Activated CD8-positive, alpha-beta T cell treated with anti-CD3 and anti-CD28 coated beads for 36 hours (primary cell): ENCODE measurements around the gene BRAF. TPM values are rescaled to one million over a fixed set of nuclear protein-coding genes. Genes with fewer than 3 reads are reported as not detected.
A peak's percentile ranks its signal among the peaks of the same experiment; 100 is the strongest.

Experiments
- ATAC-seq: fragments of 200-7000 bp; cut with Tn5 transposase; one replicate; pipeline ENCODE4 v1.10.0; 2021; ENCODE audit warnings: mild to moderate bottlenecking, moderate library complexity
- CTCF ChIA-PET: fragments of 350-600 bp; sonication (Branson Sonifier 250); formaldehyde crosslinking; loops from one replicate; lab custom pipeline; 2021; ENCODE audit warnings: antibody characterized with exemption; lab: Charles Lee
- POLR2A ChIA-PET: fragments of 350-600 bp; sonication (Branson Sonifier 250); formaldehyde crosslinking; loops from one replicate; lab custom pipeline; 2021; ENCODE audit warnings: antibody characterized with exemption; lab: Charles Lee
- DNase-seq: peaks from one replicate; pipeline ENCODE4 v3.0.0-alpha.2; 2020
- H3K27ac Mint-ChIP-seq: one replicate; pipeline ENCODE4 v1.8.0; 2021; ENCODE audit warnings: mild to moderate bottlenecking, mixed read lengths
- H3K27me3 Mint-ChIP-seq: one replicate; pipeline ENCODE4 v1.8.0; 2021; ENCODE audit warnings: mixed read lengths
- H3K36me3 Mint-ChIP-seq: one replicate; pipeline ENCODE4 v1.8.0; 2021; ENCODE audit warnings: low read depth, mixed read lengths
- H3K4me1 Mint-ChIP-seq: one replicate; pipeline ENCODE4 v1.8.0; 2021; ENCODE audit warnings: low read depth, mixed read lengths
- H3K4me3 Mint-ChIP-seq: one replicate; pipeline ENCODE4 v1.8.0; 2021; ENCODE audit warnings: mild to moderate bottlenecking, moderate library complexity, mixed read lengths
- H3K9me3 Mint-ChIP-seq: one replicate; pipeline ENCODE4 v1.8.0; 2021; ENCODE audit warnings: mixed read lengths
- intact Hi-C: fragments of 100-400 bp; cut with micrococcal nuclease; formaldehyde crosslinking; loops from one replicate; pipeline ENCODE4 v1.10.0; 2022
- total RNA-seq, 2 experiments: library from RNA; stranded (reverse); gene quantifications; one replicate each; pipeline ENCODE4 v1.2.3, GENCODE V29; 2021
- TF ChIP-seq, protein P1 (sequence below): fragments of 200-600 bp; IDR thresholded peaks from one replicate; pipeline ENCODE4 v1.8.0; 2022; ENCODE audit warnings: antibody characterized with exemption, mild to moderate bottlenecking

The BRAF gene
- total RNA-seq, 2 experiments from 2014 or later, result 30.0 to 30.6 TPM

DNA sequence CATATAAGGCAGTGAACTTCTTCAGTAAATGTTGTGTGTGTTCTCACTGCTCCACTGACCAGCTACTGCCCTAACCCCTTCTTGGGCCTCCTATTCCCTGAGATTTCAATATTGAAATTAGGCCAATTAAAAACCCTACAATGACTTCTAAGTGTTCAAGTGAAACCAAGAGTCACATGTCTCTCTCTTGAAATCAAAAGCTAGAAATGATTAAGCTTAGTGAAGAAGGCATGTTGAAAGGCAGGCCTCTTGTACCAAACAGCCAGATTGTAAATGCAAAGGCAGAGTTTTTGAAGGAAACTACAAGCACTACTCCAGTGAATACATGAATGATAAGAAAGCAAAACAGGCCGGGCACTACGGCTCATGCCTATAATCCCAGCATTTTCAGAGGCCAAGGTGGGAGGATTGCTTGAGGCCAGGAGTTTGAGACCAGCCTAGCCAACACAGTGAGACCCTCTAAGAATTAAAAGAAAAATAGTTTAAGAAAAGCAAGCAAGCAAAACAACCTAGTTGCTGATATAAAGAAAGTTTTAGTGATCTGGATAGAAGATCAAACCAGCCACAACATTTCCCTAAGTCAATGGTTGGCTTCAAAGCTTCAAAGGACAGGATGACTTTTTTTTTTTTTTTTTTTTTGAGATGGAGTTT is 22.3 kb downstream of the BRAF start:
- CTCF ChIA-PET, result interaction anchor here (0.6 to 1.2 kb wide), 4 partner anchors 9 to 112 kb away, joined by 3 read pairs; partner anchors contain the start of gene MRPS33
- peaks cover 14% of the 10 kb centered on the region for H3K36me3 Mint-ChIP-seq
- peak overlapping the region; percentile 84 for H3K27ac Mint-ChIP-seq
- TF ChIP-seq, protein P1, sequence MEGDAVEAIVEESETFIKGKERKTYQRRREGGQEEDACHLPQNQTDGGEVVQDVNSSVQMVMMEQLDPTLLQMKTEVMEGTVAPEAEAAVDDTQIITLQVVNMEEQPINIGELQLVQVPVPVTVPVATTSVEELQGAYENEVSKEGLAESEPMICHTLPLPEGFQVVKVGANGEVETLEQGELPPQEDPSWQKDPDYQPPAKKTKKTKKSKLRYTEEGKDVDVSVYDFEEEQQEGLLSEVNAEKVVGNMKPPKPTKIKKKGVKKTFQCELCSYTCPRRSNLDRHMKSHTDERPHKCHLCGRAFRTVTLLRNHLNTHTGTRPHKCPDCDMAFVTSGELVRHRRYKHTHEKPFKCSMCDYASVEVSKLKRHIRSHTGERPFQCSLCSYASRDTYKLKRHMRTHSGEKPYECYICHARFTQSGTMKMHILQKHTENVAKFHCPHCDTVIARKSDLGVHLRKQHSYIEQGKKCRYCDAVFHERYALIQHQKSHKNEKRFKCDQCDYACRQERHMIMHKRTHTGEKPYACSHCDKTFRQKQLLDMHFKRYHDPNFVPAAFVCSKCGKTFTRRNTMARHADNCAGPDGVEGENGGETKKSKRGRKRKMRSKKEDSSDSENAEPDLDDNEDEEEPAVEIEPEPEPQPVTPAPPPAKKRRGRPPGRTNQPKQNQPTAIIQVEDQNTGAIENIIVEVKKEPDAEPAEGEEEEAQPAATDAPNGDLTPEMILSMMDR, result no peak
- H3K27me3 Mint-ChIP-seq, result no peaks in the 10 kb centered on the region
- POLR2A ChIA-PET, result interaction anchor here (1.2 kb wide), 1 partner anchor 21 kb away, joined by 3 read pairs; no protein-coding TSS in a partner anchor
- peaks cover 5% of the 10 kb centered on the region for H3K9me3 Mint-ChIP-seq
- DNase-seq (no peak), ATAC-seq (peak; percentile 80)
- H3K4me3 Mint-ChIP-seq, result peak overlapping the region; percentile 24
- H3K4me1 Mint-ChIP-seq, result peaks cover 57% of the 10 kb centered on the region
- intact Hi-C loops, result no loop called here

DNA sequence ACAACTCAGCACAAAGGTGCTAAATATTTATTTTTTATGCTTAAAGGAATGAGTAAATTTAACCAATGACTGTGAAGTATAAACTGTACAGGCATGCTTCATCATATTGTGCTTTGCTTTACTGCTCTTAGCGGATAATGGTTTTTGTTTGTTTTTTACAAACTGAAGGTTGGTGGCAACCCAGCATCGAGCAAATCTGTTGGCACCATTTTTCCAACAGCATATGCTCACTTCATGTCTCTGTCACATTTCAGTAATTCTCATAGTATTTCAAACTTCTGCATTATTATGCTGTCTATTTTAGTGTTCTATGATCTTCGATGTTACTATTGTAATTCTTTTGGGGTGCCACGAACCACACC is 22.8 kb downstream of the BRAF start:
- Mint-ChIP-seq H3K4me1 (peaks cover 59% of the 10 kb centered on the region), H3K27me3 (no peaks in the 10 kb centered on the region), H3K4me3 (no peak overlapping the region), H3K27ac (peak overlapping the region; percentile 84), H3K9me3 (peaks cover 5% of the 10 kb centered on the region), H3K36me3 (peaks cover 14% of the 10 kb centered on the region)
- DNase-seq, result no peak
- ChIA-PET CTCF (interaction anchor here (0.6 to 1.2 kb wide), 4 partner anchors 10 to 113 kb away, joined by 3 read pairs; partner anchors contain the start of gene MRPS33), POLR2A (no interaction called here)
- ATAC-seq, result peak; percentile 3
- intact Hi-C loops, result no loop called here
- TF ChIP-seq, protein P1, result no peak

DNA sequence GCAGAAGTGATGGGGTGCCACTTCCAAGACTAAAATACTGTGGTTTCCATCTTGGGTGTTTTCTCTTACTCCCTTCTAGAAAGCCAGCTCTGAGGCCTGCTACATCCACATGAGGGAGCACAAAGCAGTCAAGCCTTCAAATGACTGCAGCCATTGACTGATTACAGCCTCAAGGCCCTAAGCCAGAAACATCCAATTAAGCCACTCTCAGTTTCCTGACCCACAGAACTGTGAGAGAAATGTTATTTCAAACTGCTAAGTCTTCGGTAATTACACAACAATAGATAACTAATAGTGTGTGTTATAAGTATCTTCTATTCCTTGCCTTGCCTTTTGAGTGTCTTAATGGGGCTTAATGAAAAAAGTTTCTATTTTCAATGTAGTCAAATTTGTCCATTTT is 24.8 kb downstream of the BRAF start:
- Mint-ChIP-seq H3K36me3 (peaks cover 18% of the 10 kb centered on the region), H3K27me3 (no peaks in the 10 kb centered on the region), H3K27ac (no peak overlapping the region), H3K4me1 (peaks cover 67% of the 10 kb centered on the region), H3K9me3 (peaks cover 5% of the 10 kb centered on the region), H3K4me3 (no peak overlapping the region)
- TF ChIP-seq, protein P1, result no peak
- ATAC-seq, result no peak
- ChIA-PET POLR2A (interaction anchor here (0.6 kb wide), 1 partner anchor 127 kb away, joined by 3 read pairs; no protein-coding TSS in a partner anchor), CTCF (interaction anchor here (1.0 kb wide), 1 partner anchor 10 kb away, joined by 4 read pairs; no protein-coding TSS in a partner anchor)
- no peak for DNase-seq
- intact Hi-C loops, result no loop called here

- Mint-ChIP-seq H3K4me1 (peaks cover 64% of the 10 kb centered on the region), H3K9me3 (peaks cover 5% of the 10 kb centered on the region), H3K4me3 (no peak overlapping the region), H3K27ac (no peak overlapping the region), H3K27me3 (no peaks in the 10 kb centered on the region), H3K36me3 (peaks cover 16% of the 10 kb centered on the region)
- no peak for ATAC-seq
- TF ChIP-seq, protein P1, result no peak
- no peak for DNase-seq
- CTCF ChIA-PET, result interaction anchor here (0.9 to 1.0 kb wide), 2 partner anchors 18 to 112 kb away, joined by 3 to 4 read pairs; no protein-coding TSS in a partner anchor
- intact Hi-C loops, result no loop called here
- POLR2A ChIA-PET, result interaction anchor here (1.0 kb wide), 1 partner anchor 26 kb away, joined by 3 read pairs; the partner anchor contains the start of gene BRAF
These were observed 25.8 kb downstream of the BRAF start for GRCh38 chr7:140898786-140899536.
